Esophagus muscularis mucosa (tissue), 4 donors: ENCODE data around the gene TBC1D21. TPM values are rescaled to one million over a fixed set of nuclear protein-coding genes. Genes with fewer than 3 reads are reported as not detected.

ENCODE experiments used
- DNase-seq: peaks from one replicate; pipeline ENCODE4 v3.0.0-alpha.2; 2017; ENCODE audit errors: extremely low spot score
- H3K27ac ChIP-seq, 4 donors: fragments of 200-600 bp; sonication (generic); replicated peaks in 1 of 4; 1 replicate in 3 of 4; 2 replicates in 1 of 4; pipeline ENCODE4 v1.5.1; 2016 to 2019; ENCODE audit warnings: mild to moderate bottlenecking in 1 of 4
- H3K27me3 ChIP-seq, 4 donors: fragments of 200-600 bp; sonication (generic); one replicate each; pipeline versions ENCODE4 v1.5.1 to v1.6.0; 2016 to 2019
- H3K36me3 ChIP-seq, 4 donors: fragments of 200-600 bp; sonication (generic); one replicate each; pipeline ENCODE4 v1.5.1; 2016 to 2019
- H3K4me1 ChIP-seq, 4 donors: fragments of 200-600 bp; sonication (generic); one replicate each; pipeline ENCODE4 v1.5.1; 2016 to 2019
- H3K4me3 ChIP-seq, 4 donors: fragments of 200-600 bp; sonication (generic); 1 replicate in 2 of 4; 2 replicates in 2 of 4; pipeline ENCODE4 v1.5.1; 2016 to 2019; ENCODE audit warnings: mild to moderate bottlenecking in 4 of 4, moderate library complexity in 1 of 4
- H3K9me3 ChIP-seq, 4 donors: fragments of 200-600 bp; sonication (generic); 1 replicate in 3 of 4; 2 replicates in 1 of 4; pipeline ENCODE4 v1.5.1; 2016 to 2019
- CTCF ChIP-seq, 3 experiments: fragments of 200-600 bp in 2 of 3; fragments of 450-650 bp in 1 of 3; sonication (generic) in 2 of 3; IDR thresholded peaks; one replicate each; pipeline ENCODE4 v1.5.1; 2017 to 2019; ENCODE audit warnings: antibody characterized with exemption in 3 of 3, mild to moderate bottlenecking in 2 of 3, moderate library complexity in 1 of 3
- EP300 ChIP-seq: sonication (generic); formaldehyde crosslinking; IDR thresholded peaks from one replicate; pipeline ENCODE4 v1.6.1; 2017; ENCODE audit warnings: antibody characterized with exemption
- POLR2A ChIP-seq: fragments of 450-650 bp; IDR thresholded peaks from one replicate; pipeline ENCODE4 v1.6.1; 2017; ENCODE audit warnings: antibody characterized with exemption, moderate library complexity, mild to moderate bottlenecking, low read depth
- POLR2AphosphoS5 ChIP-seq, 2 donors: sonication (generic); formaldehyde crosslinking; IDR thresholded peaks; one replicate each; pipeline ENCODE4 v1.6.1; 2017; ENCODE audit warnings: antibody characterized with exemption in 2 of 2
- WGBS: methylation state at CpG from one replicate; pipeline ENCODE4 v1.1.5; 2018; 5-methylcytosine and 5-hydroxymethylcytosine counted together
- intact Hi-C: fragments of 100-400 bp; cut with DNase I; formaldehyde crosslinking; loops from one replicate; pipeline ENCODE4 v1.15.1; 2023
- total RNA-seq, 4 donors: library from RNA; depleted of rRNA; stranded (reverse); fragments of >200 nt; gene quantifications; one replicate each; pipeline versions ENCODE4 v1.1.0 to v1.2.1, GENCODE V29; 2016

TBC1D21 gene
- total RNA-seq, 4 donors from 2014 or later = not detected

GRCh38 chr15:73900095-73900712, 26.8 kb downstream of the TBC1D21 start:
- Histone ChIP-seq H3K4me1 (peaks cover 0 to 12% (median 10%) of the 10 kb centered on the region in 4 donors), H3K36me3 (no peaks in the 10 kb centered on the region), H3K9me3 (no peaks in the 10 kb centered on the region), H3K27me3 (no peaks in the 10 kb centered on the region), H3K27ac (no peak overlapping the region), H3K4me3 (no peak overlapping the region)
- intact Hi-C loops = loop anchor here (10.0 kb wide), 1 partner anchor 145 kb away; the partner anchor contains the start of gene INSYN1
- 71% methylated on average over 9 of the region's 10 CpGs for WGBS
- DNase-seq = no peak
- TF ChIP-seq POLR2AphosphoS5 (IDR thresholded peaks at IDR 0.05) (no peak), POLR2A (no peak)

- H3K27ac ChIP-seq = no peak overlapping the region
- H3K27me3 ChIP-seq = no peaks in the 10 kb centered on the region
- peaks cover 0 to 12% (median 10%) of the 10 kb centered on the region in 4 donors for H3K4me1 ChIP-seq
- TF ChIP-seq POLR2AphosphoS5 (IDR thresholded peaks at IDR 0.05) = no peak
- no peak for TF ChIP-seq CTCF (IDR thresholded peaks at IDR 0.05)
- no peak for TF ChIP-seq POLR2A
- no peak for TF ChIP-seq EP300
- H3K4me3 ChIP-seq = no peak overlapping the region
- no peak for DNase-seq
- H3K36me3 ChIP-seq = no peaks in the 10 kb centered on the region
- H3K9me3 ChIP-seq = no peaks in the 10 kb centered on the region
- 90% methylated on average over 7 of the region's 7 CpGs for WGBS
- intact Hi-C loops = loop anchor here (10.0 kb wide), 1 partner anchor 146 kb away; the partner anchor contains the start of gene INSYN1
Observed at GRCh38 chr15:73901126-73901810, 27.9 kb downstream of the TBC1D21 start.

- intact Hi-C loops = loop anchor here (10.0 kb wide), 1 partner anchor 148 kb away; the partner anchor contains the start of gene INSYN1
- Histone ChIP-seq H3K4me1 (peaks cover 0 to 12% (median 10%) of the 10 kb centered on the region in 4 donors), H3K36me3 (no peaks in the 10 kb centered on the region), H3K27ac (no peak overlapping the region), H3K27me3 (no peaks in the 10 kb centered on the region), H3K9me3 (no peaks in the 10 kb centered on the region), H3K4me3 (no peak overlapping the region)
- no peak for TF ChIP-seq POLR2AphosphoS5 (IDR thresholded peaks at IDR 0.05)
- no peak for TF ChIP-seq POLR2A
- no peak for TF ChIP-seq CTCF (IDR thresholded peaks at IDR 0.05)
- no peak for TF ChIP-seq EP300
- DNase-seq = no peak
- WGBS = 73% methylated on average over 11 of the region's 11 CpGs
Observed at GRCh38 chr15:73902121-73903020, 29.0 kb downstream of the TBC1D21 start.

- 89% methylated on average over 7 of the region's 9 CpGs for WGBS
- Histone ChIP-seq H3K27ac (no peak overlapping the region), H3K9me3 (no peaks in the 10 kb centered on the region), H3K27me3 (no peaks in the 10 kb centered on the region), H3K4me3 (no peak overlapping the region), H3K36me3 (no peaks in the 10 kb centered on the region), H3K4me1 (peaks cover 0 to 18% (median 13%) of the 10 kb centered on the region in 4 donors)
- intact Hi-C loops = loop anchor here (10.0 kb wide), 1 partner anchor 149 kb away; the partner anchor contains the start of gene INSYN1
- no peak for DNase-seq
- TF ChIP-seq POLR2AphosphoS5 (IDR thresholded peaks at IDR 0.05) = no peak
- no peak for TF ChIP-seq POLR2A
- no peak for TF ChIP-seq EP300
- no peak for TF ChIP-seq CTCF (IDR thresholded peaks at IDR 0.05)
Observed at GRCh38 chr15:73904026-73904815, 30.9 kb downstream of the TBC1D21 start.
